Raji (cell line): ENCODE measurements around the gene PDLIM4.

Experiments
- POLR2A ChIP-seq: IDR thresholded peaks from 2 replicates; pipeline ENCODE4 v1.6.1; 2011; ENCODE audit warnings: low read depth, low read length, control low read depth; ENCODE audit not compliant: insufficient read depth

Gene PDLIM4

DNA sequence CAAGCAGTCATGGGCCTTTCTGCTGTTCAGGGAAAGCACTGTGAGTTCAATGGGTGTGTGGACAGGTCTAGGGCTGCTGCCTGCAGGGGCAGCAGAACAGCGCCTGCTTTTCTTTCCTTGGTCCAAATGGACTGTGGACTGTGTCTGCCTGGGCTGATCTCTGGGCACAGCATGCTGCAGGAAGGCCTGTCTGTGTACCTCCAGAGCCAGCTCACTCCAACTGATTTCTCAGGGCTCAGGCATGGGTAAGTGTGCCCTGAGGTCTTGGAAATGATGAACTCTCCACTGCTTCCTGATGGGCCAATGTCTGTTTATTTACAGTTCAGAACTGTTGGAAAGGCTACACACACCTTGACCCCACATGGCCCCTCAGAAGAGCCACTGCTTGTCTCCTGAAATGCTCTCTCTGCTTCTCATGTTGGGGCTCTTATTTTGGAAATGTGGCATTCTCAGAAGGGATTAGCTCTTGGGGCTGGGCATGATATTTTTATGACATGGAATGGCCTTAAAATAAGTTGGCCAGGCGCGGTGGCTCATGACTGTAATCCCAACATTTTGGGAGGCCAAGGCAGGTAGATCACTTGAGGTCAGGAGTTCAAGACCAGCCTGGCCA, 63.7 kb downstream of the PDLIM4 start:
- no peak for TF ChIP-seq POLR2A

DNA sequence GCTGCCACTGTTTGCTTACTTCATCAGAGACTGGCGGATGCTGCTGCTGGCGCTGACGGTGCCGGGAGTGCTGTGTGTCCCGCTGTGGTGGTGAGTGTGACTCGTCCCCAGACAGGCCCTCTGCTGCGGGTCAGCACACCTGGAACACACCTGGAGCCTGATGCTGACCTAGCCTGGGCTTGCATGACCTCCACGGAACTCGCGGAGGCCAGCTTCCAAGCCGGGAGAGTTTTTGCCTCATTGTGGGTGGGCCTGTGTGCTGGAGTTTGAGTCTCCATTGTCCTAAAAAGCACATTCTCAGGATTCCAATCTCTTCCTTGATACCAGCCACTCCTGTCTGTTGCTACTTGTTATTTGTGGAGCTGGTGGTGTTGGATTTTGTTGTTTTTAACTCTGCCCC, 64.8 kb downstream of the PDLIM4 start:
- no peak for TF ChIP-seq POLR2A
